Liver (tissue), 9 donors: ENCODE results near the gene FCHSD1. TPM values are rescaled to one million over a fixed set of nuclear protein-coding genes. Genes with fewer than 3 reads are reported as not detected.
A peak's percentile ranks its signal among the peaks of the same experiment; 100 is the strongest.

Experiments
- DNase-seq: peaks from one replicate; pipeline ENCODE4 v3.0.0-alpha.2; 2017; ENCODE audit warnings: low spot score
- H3K27ac ChIP-seq, 2 donors: one replicate each; pipeline ENCODE4 v1.7.0; 2013; ENCODE audit warnings: inconsistent platforms in 2 of 2, low read length in 2 of 2, control low read depth in 1 of 2, low read depth in 1 of 2, mild to moderate bottlenecking in 1 of 2
- H3K27me3 ChIP-seq, 4 donors: one replicate each; pipeline versions ENCODE4 v1.6.1 to v1.7.0; 2013; ENCODE audit warnings: low read length in 3 of 4, inconsistent platforms in 1 of 4, mild to moderate bottlenecking in 1 of 4, moderate library complexity in 1 of 4; ENCODE audit not compliant: control insufficient read depth in 4 of 4, insufficient read depth in 4 of 4
- H3K36me3 ChIP-seq, 4 donors: one replicate each; pipeline versions ENCODE4 v1.6.1 to v1.7.0; 2013; ENCODE audit warnings: low read length in 3 of 4, mild to moderate bottlenecking in 3 of 4, low read depth in 1 of 4, moderate library complexity in 1 of 4; ENCODE audit not compliant: control insufficient read depth in 4 of 4, insufficient read depth in 3 of 4
- H3K4me1 ChIP-seq, 4 donors: one replicate each; pipeline versions ENCODE4 v1.6.1 to v1.7.0; 2013; ENCODE audit warnings: low read length in 3 of 4, mild to moderate bottlenecking in 3 of 4, moderate library complexity in 1 of 4; ENCODE audit not compliant: control insufficient read depth in 4 of 4, insufficient read depth in 4 of 4
- H3K4me3 ChIP-seq, 3 donors: one replicate each; pipeline versions ENCODE4 v1.6.1 to v1.7.0; 2013; ENCODE audit warnings: low read length in 3 of 3, control low read depth in 1 of 3, low read depth in 1 of 3, mild to moderate bottlenecking in 1 of 3
- H3K9ac ChIP-seq, 2 donors: one replicate each; pipeline ENCODE4 v1.7.0; 2013; ENCODE audit warnings: low read length in 2 of 2, mild to moderate bottlenecking in 2 of 2, moderate library complexity in 2 of 2, control low read depth in 1 of 2, low read depth in 1 of 2
- H3K9me3 ChIP-seq, 4 donors: one replicate each; pipeline versions ENCODE4 v1.6.1 to v1.7.0; 2013; ENCODE audit warnings: low read length in 3 of 4; ENCODE audit not compliant: control insufficient read depth in 4 of 4
- ATF3 ChIP-seq: IDR thresholded peaks from 2 replicates; pipeline ENCODE4 v1.6.1; 2016; ENCODE audit warnings: antibody characterized with exemption
- CTCF ChIP-seq: fragments of 150-350 bp; IDR thresholded peaks from 2 replicates; pipeline ENCODE4 v1.5.1; 2017; ENCODE audit warnings: improper control_type of control experiment, low read depth, low read length; ENCODE audit not compliant: missing input control
- EGR1 ChIP-seq, 2 donors: IDR thresholded peaks; 2 replicates each; pipeline ENCODE4 v1.6.1; 2016 to 2018; ENCODE audit warnings: antibody characterized with exemption in 2 of 2, low read depth in 2 of 2
- FOXA1 ChIP-seq: IDR thresholded peaks from 2 replicates; pipeline ENCODE4 v1.6.1; 2016; ENCODE audit warnings: antibody characterized with exemption
- FOXA2 ChIP-seq: IDR thresholded peaks from 2 replicates; pipeline ENCODE4 v1.6.1; 2016; ENCODE audit warnings: antibody characterized with exemption
- GABPA ChIP-seq, 2 donors: IDR thresholded peaks in 1 of 2; conservative IDR thresholded peaks in 1 of 2; 2 replicates each; pipeline ENCODE4 v1.6.1; 2016; ENCODE audit warnings: antibody characterized with exemption in 2 of 2, mild to moderate bottlenecking in 1 of 2, moderate library complexity in 1 of 2
- HNF4A ChIP-seq, 2 donors: conservative IDR thresholded peaks; 2 replicates each; pipeline ENCODE4 v1.6.1; 2016; ENCODE audit warnings: antibody characterized with exemption in 2 of 2, mild to moderate bottlenecking in 2 of 2
- JUND ChIP-seq, 2 donors: IDR thresholded peaks; 2 replicates each; pipeline ENCODE4 v1.6.1; 2016; ENCODE audit warnings: antibody characterized with exemption in 2 of 2
- RAD21 ChIP-seq, 2 donors: IDR thresholded peaks; 2 replicates each; pipeline ENCODE4 v1.6.1; 2016; ENCODE audit warnings: antibody characterized with exemption in 2 of 2, mild to moderate bottlenecking in 2 of 2
- RXRA ChIP-seq, 2 donors: IDR thresholded peaks; 2 replicates each; pipeline ENCODE4 v1.6.1; 2017 to 2018; ENCODE audit warnings: antibody characterized with exemption in 2 of 2, mild to moderate bottlenecking in 1 of 2
- SP1 ChIP-seq: IDR thresholded peaks from 2 replicates; pipeline ENCODE4 v1.6.1; 2018; ENCODE audit warnings: antibody characterized with exemption, mild to moderate bottlenecking
- WGBS: extraction: QIAGEN DNeasy Blood & Tissue Kit; methylation state at CpG from one replicate; pipeline ENCODE4 v1.1.7; 2013; 5-methylcytosine and 5-hydroxymethylcytosine counted together
- polyA plus RNA-seq, 2 donors: library from polyadenylated mRNA; stranded (reverse) in 1 of 2; unstranded in 1 of 2; fragments of 200-250 nt in 1 of 2; fragments of >200 nt in 1 of 2; fragmentation: Nextera tagmentation in 1 of 2; extraction: Ambion mirVana in 1 of 2; gene quantifications; one replicate each; pipeline versions ENCODE4 v1.2.1 to v1.2.3, GENCODE V29; 2013 to 2015
- total RNA-seq, 2 donors: library from RNA; depleted of rRNA; stranded (reverse); fragments of >200 nt; gene quantifications; one replicate each; pipeline ENCODE4 v1.2.3, GENCODE V29; 2014
- TF ChIP-seq, protein P1 (sequence below): IDR thresholded peaks from 2 replicates; pipeline ENCODE4 v1.6.1; 2016; ENCODE audit warnings: antibody characterized with exemption
- TF ChIP-seq, protein P2 (sequence below): IDR thresholded peaks from 2 replicates; pipeline ENCODE4 v1.6.1; 2016; ENCODE audit warnings: antibody characterized with exemption
- donor health status: healthy.
- donor health status: healthy.
- donor health status: healthy.
- donor health status: healthy.
- donor health status: healthy.

FCHSD1 gene
- total and polyA plus RNA-seq, 4 donors = 1.3 to 6.4 (median 2.2) TPM

DNA sequence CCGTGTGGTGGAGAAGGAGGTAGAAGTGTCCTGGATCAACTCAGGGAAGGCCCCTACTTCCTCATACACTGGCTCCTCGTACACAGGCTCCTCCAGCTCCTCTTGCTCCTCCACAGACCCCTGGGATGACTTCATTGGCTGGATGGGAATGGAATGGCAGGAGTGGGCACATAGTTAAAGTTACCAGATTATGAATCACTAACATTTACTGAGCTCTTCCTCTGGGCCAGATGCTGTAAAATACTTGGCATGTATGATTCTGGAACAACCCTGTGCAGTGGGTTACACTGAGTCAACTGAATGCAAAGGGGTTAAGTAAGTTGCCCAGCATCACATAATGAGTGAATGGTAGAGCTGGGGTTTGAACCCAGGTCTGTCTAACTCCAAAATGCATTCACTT lies 3.1 kb upstream of the FCHSD1 start:
- 77% methylated on average over 2 of the region's 2 CpGs for WGBS
- no peak overlapping the region for H3K4me3 ChIP-seq
- H3K9ac ChIP-seq = no peak overlapping the region
- no peak for DNase-seq
- no peaks in the 10 kb centered on the region for H3K27me3 ChIP-seq
- H3K36me3 ChIP-seq = peaks cover 0 to 2% (median 0%) of the 10 kb centered on the region in 4 donors
- no peaks in the 10 kb centered on the region for H3K9me3 ChIP-seq
- no peak for TF ChIP-seq FOXA2
- no peak for TF ChIP-seq HNF4A (conservative IDR thresholded peaks at IDR 0.05)
- TF ChIP-seq SP1 = no peak
- TF ChIP-seq RXRA (IDR thresholded peaks at IDR 0.05) = no peak
- TF ChIP-seq CTCF = no peak
- H3K27ac ChIP-seq = no peak overlapping the region
- peaks cover 0 to 4% (median 1%) of the 10 kb centered on the region in 4 donors for H3K4me1 ChIP-seq

- no peaks in the 10 kb centered on the region for H3K36me3 ChIP-seq
- 71% methylated on average over 9 of the region's 9 CpGs for WGBS
- no peak overlapping the region for H3K27ac ChIP-seq
- DNase-seq = no peak
- H3K9ac ChIP-seq = peak overlapping the region in 1 of 2 donors; percentile 44
- H3K4me1 ChIP-seq = peaks cover 0 to 4% (median 1%) of the 10 kb centered on the region in 4 donors
- peak overlapping the region in 2 of 3 donors; percentile 27 to 66 for H3K4me3 ChIP-seq
- no peak for TF ChIP-seq EGR1 (IDR thresholded peaks at IDR 0.05; ENCODE audit: low read depth in 2 of 2)
- no peak for TF ChIP-seq FOXA1
- no peak for TF ChIP-seq RAD21 (IDR thresholded peaks at IDR 0.05)
- TF ChIP-seq, protein P1, sequence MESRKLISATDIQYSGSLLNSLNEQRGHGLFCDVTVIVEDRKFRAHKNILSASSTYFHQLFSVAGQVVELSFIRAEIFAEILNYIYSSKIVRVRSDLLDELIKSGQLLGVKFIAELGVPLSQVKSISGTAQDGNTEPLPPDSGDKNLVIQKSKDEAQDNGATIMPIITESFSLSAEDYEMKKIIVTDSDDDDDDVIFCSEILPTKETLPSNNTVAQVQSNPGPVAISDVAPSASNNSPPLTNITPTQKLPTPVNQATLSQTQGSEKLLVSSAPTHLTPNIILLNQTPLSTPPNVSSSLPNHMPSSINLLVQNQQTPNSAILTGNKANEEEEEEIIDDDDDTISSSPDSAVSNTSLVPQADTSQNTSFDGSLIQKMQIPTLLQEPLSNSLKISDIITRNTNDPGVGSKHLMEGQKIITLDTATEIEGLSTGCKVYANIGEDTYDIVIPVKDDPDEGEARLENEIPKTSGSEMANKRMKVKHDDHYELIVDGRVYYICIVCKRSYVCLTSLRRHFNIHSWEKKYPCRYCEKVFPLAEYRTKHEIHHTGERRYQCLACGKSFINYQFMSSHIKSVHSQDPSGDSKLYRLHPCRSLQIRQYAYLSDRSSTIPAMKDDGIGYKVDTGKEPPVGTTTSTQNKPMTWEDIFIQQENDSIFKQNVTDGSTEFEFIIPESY = no peak
- TF ChIP-seq CTCF = no peak
- no peak for TF ChIP-seq JUND (IDR thresholded peaks at IDR 0.05)
- TF ChIP-seq ATF3 = no peak
- TF ChIP-seq, protein P2, sequence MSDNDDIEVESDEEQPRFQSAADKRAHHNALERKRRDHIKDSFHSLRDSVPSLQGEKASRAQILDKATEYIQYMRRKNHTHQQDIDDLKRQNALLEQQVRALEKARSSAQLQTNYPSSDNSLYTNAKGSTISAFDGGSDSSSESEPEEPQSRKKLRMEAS = no peak
- no peak for TF ChIP-seq GABPA (IDR thresholded peaks at IDR 0.05 in 1 of 2, conservative IDR thresholded peaks at IDR 0.05 in 1 of 2)
- TF ChIP-seq RXRA (IDR thresholded peaks at IDR 0.05) = no peak
- no peaks in the 10 kb centered on the region for H3K27me3 ChIP-seq
- no peaks in the 10 kb centered on the region for H3K9me3 ChIP-seq
Observed at GRCh38 chr5:141651728-141652105, 499 bp upstream of the FCHSD1 start.
